ENCODE measurements around the gene TINAGL1. TPM values are rescaled to one million over a fixed set of nuclear protein-coding genes. Genes with fewer than 3 reads are reported as not detected.

The TINAGL1 gene
- total RNA-seq, 1 experiment from 2014 or later = 57.9 TPM

DNA sequence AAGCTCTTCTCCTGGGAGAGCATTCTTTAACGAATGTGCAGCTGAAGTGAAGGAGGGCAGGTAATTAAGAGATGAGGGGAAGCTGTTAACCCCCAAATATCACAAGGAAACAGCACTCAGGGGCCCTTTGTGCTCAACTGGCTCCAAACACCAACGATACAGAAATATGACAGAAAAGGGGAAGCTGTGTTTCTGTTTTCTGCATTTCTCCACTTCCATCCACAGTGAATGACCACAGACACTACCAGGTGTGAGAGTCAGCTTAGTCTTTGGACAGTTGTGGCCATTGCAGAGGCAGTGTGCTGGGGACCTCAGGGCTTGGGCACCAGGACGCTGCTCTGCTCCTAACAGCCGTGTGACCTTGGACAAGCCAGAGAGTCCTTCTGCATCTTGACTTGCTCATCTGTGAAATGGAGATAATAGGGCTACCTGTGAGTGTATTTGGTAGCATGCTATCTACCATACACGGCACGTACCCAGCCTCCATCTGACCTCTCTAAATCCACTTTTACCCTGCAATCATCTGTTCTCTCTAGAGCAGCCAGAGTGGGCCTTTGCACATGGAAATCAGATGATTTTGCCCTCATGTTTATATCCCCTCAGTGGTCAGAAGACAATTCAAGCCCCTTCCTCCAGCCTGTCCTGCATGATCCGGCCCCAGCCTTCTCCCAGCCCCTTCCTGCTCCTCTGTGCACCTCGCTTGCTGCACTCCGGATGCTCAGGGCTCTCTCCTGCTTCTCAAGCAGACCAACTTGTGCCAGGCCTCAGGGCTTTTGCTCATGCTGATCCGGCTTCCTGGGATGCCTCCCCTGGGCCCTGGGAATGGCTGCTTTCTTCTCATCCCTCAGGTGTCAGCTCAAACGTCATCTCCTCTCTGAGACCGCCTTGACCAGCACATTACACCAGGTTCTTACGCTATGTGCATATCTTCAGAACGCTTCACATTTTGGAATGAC is 4.7 kb upstream of the TINAGL1 start:
- BruUV-seq (replicated peaks) = no TSS peak
- Histone ChIP-seq H3K4me3 (replicated peaks in 1 of 2; ENCODE audit: low read depth in 1 of 2, low read length in 2 of 2) (no peak overlapping the region), H3K4me2 (ENCODE audit: low read length) (no peak overlapping the region), H3K9me2 (ENCODE audit: insufficient read depth) (no peaks in the 10 kb centered on the region), H3K9me3 (ENCODE audit: control insufficient read depth in 1 of 2, insufficient read depth in 1 of 2, low read depth in 1 of 2, low read length in 2 of 2) (no peaks in the 10 kb centered on the region), H3K36me3 (ENCODE audit: control insufficient read depth in 1 of 2, insufficient read depth in 2 of 2, low read length in 2 of 2) (no peaks in the 10 kb centered on the region), H3K4me1 (ENCODE audit: control insufficient read depth in 1 of 2, insufficient read depth in 2 of 2, low read length in 2 of 2) (peaks cover 46 to 90% of the 10 kb centered on the region in 2 experiments), H2AFZ (ENCODE audit: low read depth, low read length, poor library complexity, severe bottlenecking) (no peak overlapping the region), H3K27ac (ENCODE audit: low read depth, low read length) (no peak overlapping the region), H3K27me3 (ENCODE audit: insufficient read depth, low read length) (no peaks in the 10 kb centered on the region), H4K20me1 (ENCODE audit: insufficient read depth) (no peaks in the 10 kb centered on the region), H3K9ac (ENCODE audit: low read length) (no peak overlapping the region), H3K79me2 (ENCODE audit: insufficient read depth, low read length) (peaks cover 3% of the 10 kb centered on the region; the same call in 1 of the 2 replicates)
- ATAC-seq (no peak), DNase-seq (ENCODE audit: low read depth, low spot score) (no peak)
- CTCF ChIA-PET = no interaction called here
- RAD21 ChIA-PET (ENCODE audit: low non-redundant PET in 1 of 2, low total read pairs in 2 of 2, uncharacterized antibody in 2 of 2, unreplicated experiment in 2 of 2) = interaction anchor here in 1 of 2 experiments (0.5 kb wide), 1 partner anchor 238 kb away, joined by 3 read pairs; no protein-coding TSS in a partner anchor
- TF ChIP-seq FOSL1 (IDR thresholded peaks at IDR 0.05; ENCODE audit: low read depth) (no peak), SIN3A (IDR thresholded peaks at IDR 0.05; ENCODE audit: low read depth) (no peak), CEBPB (IDR thresholded peaks at IDR 0.05; ENCODE audit: low read depth) (no peak), POLR2AphosphoS5 (IDR thresholded peaks at IDR 0.05; ENCODE audit: low read depth, low read length) (no peak), POLR2A (IDR thresholded peaks at IDR 0.05; ENCODE audit: borderline replicate concordance, extremely low read depth, insufficient read depth, insufficient read length) (no peak), TCF7L2 (IDR thresholded peaks at IDR 0.05; ENCODE audit: borderline replicate concordance, extremely low read depth, insufficient read depth, insufficient read length) (no peak), EZH2 (IDR thresholded peaks at IDR 0.05) (no peak), EZH2phosphoT487 (IDR thresholded peaks at IDR 0.05; ENCODE audit: borderline replicate concordance) (no peak), JUND (IDR thresholded peaks at IDR 0.05) (no peak), ELF1 (IDR thresholded peaks at IDR 0.05; ENCODE audit: borderline replicate concordance, low read depth) (no peak)
- TF ChIP-seq, protein P1, sequence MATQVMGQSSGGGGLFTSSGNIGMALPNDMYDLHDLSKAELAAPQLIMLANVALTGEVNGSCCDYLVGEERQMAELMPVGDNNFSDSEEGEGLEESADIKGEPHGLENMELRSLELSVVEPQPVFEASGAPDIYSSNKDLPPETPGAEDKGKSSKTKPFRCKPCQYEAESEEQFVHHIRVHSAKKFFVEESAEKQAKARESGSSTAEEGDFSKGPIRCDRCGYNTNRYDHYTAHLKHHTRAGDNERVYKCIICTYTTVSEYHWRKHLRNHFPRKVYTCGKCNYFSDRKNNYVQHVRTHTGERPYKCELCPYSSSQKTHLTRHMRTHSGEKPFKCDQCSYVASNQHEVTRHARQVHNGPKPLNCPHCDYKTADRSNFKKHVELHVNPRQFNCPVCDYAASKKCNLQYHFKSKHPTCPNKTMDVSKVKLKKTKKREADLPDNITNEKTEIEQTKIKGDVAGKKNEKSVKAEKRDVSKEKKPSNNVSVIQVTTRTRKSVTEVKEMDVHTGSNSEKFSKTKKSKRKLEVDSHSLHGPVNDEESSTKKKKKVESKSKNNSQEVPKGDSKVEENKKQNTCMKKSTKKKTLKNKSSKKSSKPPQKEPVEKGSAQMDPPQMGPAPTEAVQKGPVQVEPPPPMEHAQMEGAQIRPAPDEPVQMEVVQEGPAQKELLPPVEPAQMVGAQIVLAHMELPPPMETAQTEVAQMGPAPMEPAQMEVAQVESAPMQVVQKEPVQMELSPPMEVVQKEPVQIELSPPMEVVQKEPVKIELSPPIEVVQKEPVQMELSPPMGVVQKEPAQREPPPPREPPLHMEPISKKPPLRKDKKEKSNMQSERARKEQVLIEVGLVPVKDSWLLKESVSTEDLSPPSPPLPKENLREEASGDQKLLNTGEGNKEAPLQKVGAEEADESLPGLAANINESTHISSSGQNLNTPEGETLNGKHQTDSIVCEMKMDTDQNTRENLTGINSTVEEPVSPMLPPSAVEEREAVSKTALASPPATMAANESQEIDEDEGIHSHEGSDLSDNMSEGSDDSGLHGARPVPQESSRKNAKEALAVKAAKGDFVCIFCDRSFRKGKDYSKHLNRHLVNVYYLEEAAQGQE (IDR thresholded peaks at IDR 0.05; ENCODE audit: low read depth) = no peak
- TF ChIP-seq, protein P2, sequence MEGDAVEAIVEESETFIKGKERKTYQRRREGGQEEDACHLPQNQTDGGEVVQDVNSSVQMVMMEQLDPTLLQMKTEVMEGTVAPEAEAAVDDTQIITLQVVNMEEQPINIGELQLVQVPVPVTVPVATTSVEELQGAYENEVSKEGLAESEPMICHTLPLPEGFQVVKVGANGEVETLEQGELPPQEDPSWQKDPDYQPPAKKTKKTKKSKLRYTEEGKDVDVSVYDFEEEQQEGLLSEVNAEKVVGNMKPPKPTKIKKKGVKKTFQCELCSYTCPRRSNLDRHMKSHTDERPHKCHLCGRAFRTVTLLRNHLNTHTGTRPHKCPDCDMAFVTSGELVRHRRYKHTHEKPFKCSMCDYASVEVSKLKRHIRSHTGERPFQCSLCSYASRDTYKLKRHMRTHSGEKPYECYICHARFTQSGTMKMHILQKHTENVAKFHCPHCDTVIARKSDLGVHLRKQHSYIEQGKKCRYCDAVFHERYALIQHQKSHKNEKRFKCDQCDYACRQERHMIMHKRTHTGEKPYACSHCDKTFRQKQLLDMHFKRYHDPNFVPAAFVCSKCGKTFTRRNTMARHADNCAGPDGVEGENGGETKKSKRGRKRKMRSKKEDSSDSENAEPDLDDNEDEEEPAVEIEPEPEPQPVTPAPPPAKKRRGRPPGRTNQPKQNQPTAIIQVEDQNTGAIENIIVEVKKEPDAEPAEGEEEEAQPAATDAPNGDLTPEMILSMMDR (IDR thresholded peaks at IDR 0.05 in 2 of 3, conservative IDR thresholded peaks at IDR 0.05 in 1 of 3; ENCODE audit: borderline replicate concordance in 1 of 3, insufficient read depth in 1 of 3, low read depth in 2 of 3, low read length in 2 of 3) = no peak
- TF ChIP-seq, protein P3, sequence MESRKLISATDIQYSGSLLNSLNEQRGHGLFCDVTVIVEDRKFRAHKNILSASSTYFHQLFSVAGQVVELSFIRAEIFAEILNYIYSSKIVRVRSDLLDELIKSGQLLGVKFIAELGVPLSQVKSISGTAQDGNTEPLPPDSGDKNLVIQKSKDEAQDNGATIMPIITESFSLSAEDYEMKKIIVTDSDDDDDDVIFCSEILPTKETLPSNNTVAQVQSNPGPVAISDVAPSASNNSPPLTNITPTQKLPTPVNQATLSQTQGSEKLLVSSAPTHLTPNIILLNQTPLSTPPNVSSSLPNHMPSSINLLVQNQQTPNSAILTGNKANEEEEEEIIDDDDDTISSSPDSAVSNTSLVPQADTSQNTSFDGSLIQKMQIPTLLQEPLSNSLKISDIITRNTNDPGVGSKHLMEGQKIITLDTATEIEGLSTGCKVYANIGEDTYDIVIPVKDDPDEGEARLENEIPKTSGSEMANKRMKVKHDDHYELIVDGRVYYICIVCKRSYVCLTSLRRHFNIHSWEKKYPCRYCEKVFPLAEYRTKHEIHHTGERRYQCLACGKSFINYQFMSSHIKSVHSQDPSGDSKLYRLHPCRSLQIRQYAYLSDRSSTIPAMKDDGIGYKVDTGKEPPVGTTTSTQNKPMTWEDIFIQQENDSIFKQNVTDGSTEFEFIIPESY (IDR thresholded peaks at IDR 0.05; ENCODE audit: extremely low read depth, insufficient replicate concordance, low read length) = no peak
- TF ChIP-seq, protein P4, sequence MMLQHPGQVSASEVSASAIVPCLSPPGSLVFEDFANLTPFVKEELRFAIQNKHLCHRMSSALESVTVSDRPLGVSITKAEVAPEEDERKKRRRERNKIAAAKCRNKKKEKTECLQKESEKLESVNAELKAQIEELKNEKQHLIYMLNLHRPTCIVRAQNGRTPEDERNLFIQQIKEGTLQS (IDR thresholded peaks at IDR 0.05) = no peak
- intact Hi-C loops (cut with micrococcal nuclease) = no loop called here
- POLR2A ChIA-PET = no interaction called here
